ENCODE measurements around the gene PAQR5.

PAQR5 gene

GRCh38 chr15:69275074-69275670, 23.5 kb upstream of the PAQR5 start:
- DNase-seq (ENCODE audit: low spot score): no peak
- no peak for TF ChIP-seq CTCF (IDR thresholded peaks at IDR 0.05; ENCODE audit: extremely low read depth, insufficient read depth, missing control alignments)
- in situ Hi-C loops (cut with MboI; ENCODE audit: low pct_unique_long_range_greater_than_20kb, low sequenced_read_pairs, unreplicated experiment): no loop called here

GRCh38 chr15:69275933-69276560, 22.7 kb upstream of the PAQR5 start:
- no peak for DNase-seq (ENCODE audit: low spot score)
- no peak for TF ChIP-seq CTCF (IDR thresholded peaks at IDR 0.05; ENCODE audit: extremely low read depth, insufficient read depth, missing control alignments)
- in situ Hi-C loops (cut with MboI; ENCODE audit: low pct_unique_long_range_greater_than_20kb, low sequenced_read_pairs, unreplicated experiment): no loop called here

- in situ Hi-C loops (cut with MboI; ENCODE audit: low pct_unique_long_range_greater_than_20kb, low sequenced_read_pairs, unreplicated experiment): no loop called here
Measured at GRCh38 chr15:69277316-69277715, 21.4 kb upstream of the PAQR5 start.

GRCh38 chr15:69279636-69280035, 19.1 kb upstream of the PAQR5 start:
- DNase-seq (ENCODE audit: low spot score): no peak
- in situ Hi-C loops (cut with MboI; ENCODE audit: low pct_unique_long_range_greater_than_20kb, low sequenced_read_pairs, unreplicated experiment): no loop called here
- TF ChIP-seq CTCF (IDR thresholded peaks at IDR 0.05; ENCODE audit: extremely low read depth, insufficient read depth, missing control alignments): no peak

More at GRCh38 chr15:69277316-69277715, 21.4 kb upstream of the PAQR5 start:
- TF ChIP-seq CTCF (IDR thresholded peaks at IDR 0.05; ENCODE audit: extremely low read depth, insufficient read depth, missing control alignments): no peak
- no peak for DNase-seq (ENCODE audit: low spot score)

- no peak for TF ChIP-seq CTCF (IDR thresholded peaks at IDR 0.05; ENCODE audit: extremely low read depth, insufficient read depth, missing control alignments)
- in situ Hi-C loops (cut with MboI; ENCODE audit: low pct_unique_long_range_greater_than_20kb, low sequenced_read_pairs, unreplicated experiment): no loop called here
- no peak for DNase-seq (ENCODE audit: low spot score)
Measured at GRCh38 chr15:69280783-69281182, 17.9 kb upstream of the PAQR5 start.

GRCh38 chr15:69282104-69282743, 16.5 kb upstream of the PAQR5 start:
- in situ Hi-C loops (cut with MboI; ENCODE audit: low pct_unique_long_range_greater_than_20kb, low sequenced_read_pairs, unreplicated experiment): no loop called here
- DNase-seq (ENCODE audit: low spot score): no peak
- no peak for TF ChIP-seq CTCF (IDR thresholded peaks at IDR 0.05; ENCODE audit: extremely low read depth, insufficient read depth, missing control alignments)
